H1 (cell line): Measurements from ENCODE around the gene ASAP2. TPM values are rescaled to one million over a fixed set of nuclear protein-coding genes. Genes with fewer than 3 reads are reported as not detected.

Experiments used
- BRCA1 ChIP-seq: IDR thresholded peaks from 2 replicates; pipeline ENCODE4 v1.6.1; 2012; ENCODE audit warnings: low read depth, low read length, improper control_type of control experiment
- CREB1 ChIP-seq: IDR thresholded peaks from 2 replicates; pipeline ENCODE4 v1.6.1; 2012; ENCODE audit warnings: inconsistent platforms
- PHF8 ChIP-seq: fragments of 200-600 bp; sonication (generic); conservative IDR thresholded peaks from 2 replicates; pipeline ENCODE4 v1.7.1; 2012; ENCODE audit warnings: low read depth, mild to moderate bottlenecking, inconsistent platforms, low read length, moderate library complexity
- SIRT6 ChIP-seq: IDR thresholded peaks from one replicate; pipeline ENCODE4 v1.7.1; 2012; ENCODE audit warnings: low read length, inconsistent platforms
- SIX5 ChIP-seq: IDR thresholded peaks from 2 replicates; pipeline ENCODE4 v1.6.1; 2011; ENCODE audit warnings: mild to moderate bottlenecking, low read depth, low read length
- SUZ12 ChIP-seq: fragments of 200-600 bp; sonication (generic); IDR thresholded peaks from 2 replicates; pipeline ENCODE4 v1.6.1; 2012; ENCODE audit warnings: mild to moderate bottlenecking, inconsistent platforms, low read length, moderate library complexity, mixed read lengths
- polyA plus RNA-seq, 7 experiments: library from polyadenylated mRNA; depleted of rRNA in 3 of 7; stranded (reverse) in 5 of 7; unstranded in 2 of 7; fragments of >200 nt in 5 of 7; fragments of 200-250 nt in 2 of 7; gene quantifications; 1 replicate in 5 of 7; 2 replicates in 1 of 7; 4 replicates in 1 of 7; pipeline versions ENCODE4 v1.2.1 to v1.2.3, GENCODE V29; 2011 to 2013; ENCODE audit warnings: missing spikeins in 2 of 7, mixed read lengths in 2 of 7
- total RNA-seq: library from RNA; stranded (reverse); fragmentation: NEBNext Ultra II Directional; extraction: Animal tissue kit (Norgen Biotek cat#: 25700); gene quantifications from 2 replicates; pipeline ENCODE4 v1.2.1, GENCODE V29; 2021

The ASAP2 gene
- total and polyA plus RNA-seq, 2 of the 8 experiments (the other 6 are each of a cell fraction or from before 2014, with no cell fraction given): 10.2 to 18.7 TPM

- TF ChIP-seq PHF8 (no peak), CREB1 (no peak), SUZ12 (no peak), SIRT6 (no peak), SIX5 (no peak), BRCA1 (no peak)
These were observed 153.5 kb downstream of the ASAP2 start (continued) for GRCh38 chr2:9360110-9360509.
